PC-9 (cell line): ENCODE results near the gene SLC24A5.

Experiments
- EZH2 ChIP-seq: fragments of 200-600 bp; sonication (generic); IDR thresholded peaks from 2 replicates; pipeline ENCODE4 v1.8.0; 2017; ENCODE audit warnings: antibody characterized with exemption, low read depth
- TF ChIP-seq, protein P1 (sequence below): fragments of 200-600 bp; sonication (generic); conservative IDR thresholded peaks from 2 replicates; pipeline ENCODE4 v1.6.1; 2017; ENCODE audit warnings: mixed run types, antibody characterized with exemption, mild to moderate bottlenecking, moderate library complexity

DNA sequence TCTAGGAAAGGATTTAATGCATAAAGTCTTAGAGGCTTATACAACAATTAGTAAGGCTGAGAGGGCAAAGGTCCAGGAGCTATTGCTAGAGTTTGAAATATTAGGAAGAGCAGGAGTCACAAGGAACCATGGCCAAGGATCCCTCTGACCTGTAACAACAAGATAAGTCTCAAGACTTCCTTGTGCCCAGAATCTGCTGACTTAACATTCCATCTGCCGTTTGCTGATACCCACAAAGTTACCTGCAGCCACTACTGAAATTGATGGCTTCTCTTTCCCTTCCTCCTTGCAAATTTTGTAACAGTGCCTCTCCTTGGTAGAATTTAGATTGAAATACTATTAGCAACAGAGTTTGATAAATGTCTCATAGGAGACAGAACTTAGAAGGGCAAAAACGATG is 62.0 kb downstream of the SLC24A5 start:
- TF ChIP-seq, protein P1, sequence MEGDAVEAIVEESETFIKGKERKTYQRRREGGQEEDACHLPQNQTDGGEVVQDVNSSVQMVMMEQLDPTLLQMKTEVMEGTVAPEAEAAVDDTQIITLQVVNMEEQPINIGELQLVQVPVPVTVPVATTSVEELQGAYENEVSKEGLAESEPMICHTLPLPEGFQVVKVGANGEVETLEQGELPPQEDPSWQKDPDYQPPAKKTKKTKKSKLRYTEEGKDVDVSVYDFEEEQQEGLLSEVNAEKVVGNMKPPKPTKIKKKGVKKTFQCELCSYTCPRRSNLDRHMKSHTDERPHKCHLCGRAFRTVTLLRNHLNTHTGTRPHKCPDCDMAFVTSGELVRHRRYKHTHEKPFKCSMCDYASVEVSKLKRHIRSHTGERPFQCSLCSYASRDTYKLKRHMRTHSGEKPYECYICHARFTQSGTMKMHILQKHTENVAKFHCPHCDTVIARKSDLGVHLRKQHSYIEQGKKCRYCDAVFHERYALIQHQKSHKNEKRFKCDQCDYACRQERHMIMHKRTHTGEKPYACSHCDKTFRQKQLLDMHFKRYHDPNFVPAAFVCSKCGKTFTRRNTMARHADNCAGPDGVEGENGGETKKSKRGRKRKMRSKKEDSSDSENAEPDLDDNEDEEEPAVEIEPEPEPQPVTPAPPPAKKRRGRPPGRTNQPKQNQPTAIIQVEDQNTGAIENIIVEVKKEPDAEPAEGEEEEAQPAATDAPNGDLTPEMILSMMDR = no peak
- TF ChIP-seq EZH2 = no peak
